ENCODE data around the gene EIF4A3. TPM values are rescaled to one million over a fixed set of nuclear protein-coding genes. Genes with fewer than 3 reads are reported as not detected.

The EIF4A3 gene
- polyA plus RNA-seq, 1 donor (not counting 4 experiments of a cell fraction or from before 2014, with no cell fraction given): 143 TPM

- FAIRE-seq: no peak
- Histone ChIP-seq H3K27me3 (ENCODE audit: control insufficient read depth, extremely low read depth, insufficient read depth, low read length) (peaks cover 6% of the 10 kb centered on the region), H2AFZ (ENCODE audit: control insufficient read depth, low read length) (no peak overlapping the region), H3K9ac (ENCODE audit: control insufficient read depth, extremely low read depth, insufficient read depth, low read length) (no peak overlapping the region), H3K4me2 (ENCODE audit: control insufficient read depth, extremely low read depth, insufficient read depth, low read depth, low read length) (no peak overlapping the region), H3K9me3 (ENCODE audit: control insufficient read depth, low read depth, low read length) (no peaks in the 10 kb centered on the region), H3K4me1 (ENCODE audit: control insufficient read depth, extremely low read depth, insufficient read depth, low read length) (peaks cover 14% of the 10 kb centered on the region), H3K36me3 (ENCODE audit: control insufficient read depth in 2 of 2, extremely low read depth in 1 of 2, insufficient read depth in 2 of 2, low read length in 2 of 2) (no peaks in the 10 kb centered on the region), H3K9me1 (ENCODE audit: control insufficient read depth, extremely low read depth, insufficient read depth, low read length) (no peaks in the 10 kb centered on the region), H3K4me3 (ENCODE audit: control insufficient read depth in 2 of 3, extremely low read depth in 1 of 3, insufficient read depth in 2 of 3, low read depth in 1 of 3, low read length in 3 of 3) (no peak overlapping the region), H3K79me2 (ENCODE audit: control insufficient read depth, insufficient read depth, low read length) (no peaks in the 10 kb centered on the region), H3K27ac (ENCODE audit: control insufficient read depth, insufficient read depth, low read length) (no peak overlapping the region), H4K20me1 (ENCODE audit: control insufficient read depth, extremely low read depth, insufficient read depth, low read length) (no peaks in the 10 kb centered on the region)
- TF ChIP-seq CTCF (optimal IDR thresholded peaks at IDR 0.05 in 1 of 3, IDR thresholded peaks at IDR 0.05 in 1 of 3, conservative IDR thresholded peaks at IDR 0.05 in 1 of 3; ENCODE audit: extremely low read depth in 1 of 3, insufficient read depth in 2 of 3, low read length in 3 of 3) (no peak), EZH2 (IDR thresholded peaks at IDR 0.05; ENCODE audit: low read length) (no peak)
- DNase-seq (ENCODE audit: low read depth, low spot score): no peak
- dilution Hi-C loops (cut with MboI; ENCODE audit: extremely low pct_ligation_motif_present, low sequenced_read_pairs): no loop called here
Measured at GRCh38 chr17:80173916-80174315, 27.0 kb upstream of the EIF4A3 start.

GRCh38 chr17:80173126-80173525 lies 26.2 kb upstream of the EIF4A3 start:
- no peak overlapping the region for H3K9ac ChIP-seq (ENCODE audit: control insufficient read depth, extremely low read depth, insufficient read depth, low read length)
- no peak for TF ChIP-seq CTCF (optimal IDR thresholded peaks at IDR 0.05 in 1 of 3, IDR thresholded peaks at IDR 0.05 in 1 of 3, conservative IDR thresholded peaks at IDR 0.05 in 1 of 3; ENCODE audit: extremely low read depth in 1 of 3, insufficient read depth in 2 of 3, low read length in 3 of 3)
- no peak for TF ChIP-seq EZH2 (IDR thresholded peaks at IDR 0.05; ENCODE audit: low read length)
- dilution Hi-C loops (cut with MboI; ENCODE audit: extremely low pct_ligation_motif_present, low sequenced_read_pairs): no loop called here
- DNase-seq (ENCODE audit: low read depth, low spot score): no peak
- H3K27ac ChIP-seq (ENCODE audit: control insufficient read depth, insufficient read depth, low read length): no peak overlapping the region
- H3K9me1 ChIP-seq (ENCODE audit: control insufficient read depth, extremely low read depth, insufficient read depth, low read length): no peaks in the 10 kb centered on the region
- H3K4me2 ChIP-seq (ENCODE audit: control insufficient read depth, extremely low read depth, insufficient read depth, low read depth, low read length): no peak overlapping the region
- no peaks in the 10 kb centered on the region for H3K79me2 ChIP-seq (ENCODE audit: control insufficient read depth, insufficient read depth, low read length)
- H3K9me3 ChIP-seq (ENCODE audit: control insufficient read depth, low read depth, low read length): no peaks in the 10 kb centered on the region
- no peak for FAIRE-seq
- H3K36me3 ChIP-seq (ENCODE audit: control insufficient read depth in 2 of 2, extremely low read depth in 1 of 2, insufficient read depth in 2 of 2, low read length in 2 of 2): no peaks in the 10 kb centered on the region
- peaks cover 6% of the 10 kb centered on the region for H3K27me3 ChIP-seq (ENCODE audit: control insufficient read depth, extremely low read depth, insufficient read depth, low read length)
- no peak overlapping the region for H2AFZ ChIP-seq (ENCODE audit: control insufficient read depth, low read length)
- no peak overlapping the region for H3K4me3 ChIP-seq (ENCODE audit: control insufficient read depth in 2 of 3, extremely low read depth in 1 of 3, insufficient read depth in 2 of 3, low read depth in 1 of 3, low read length in 3 of 3)
- no peaks in the 10 kb centered on the region for H4K20me1 ChIP-seq (ENCODE audit: control insufficient read depth, extremely low read depth, insufficient read depth, low read length)
- H3K4me1 ChIP-seq (ENCODE audit: control insufficient read depth, extremely low read depth, insufficient read depth, low read length): peaks cover 14% of the 10 kb centered on the region

All from keratinocyte (primary cell).